HG02840 (cell line): ENCODE data around the gene CDK6.

ENCODE experiments used
- ATAC-seq: cut with Tn5 transposase; IDR thresholded peaks from one replicate; pipeline ENCODE4 v1.9.1; 2021; ENCODE audit warnings: mild to moderate bottlenecking, moderate library complexity, moderate number of reproducible peaks; ENCODE audit not compliant: unreplicated experiment, low FRiP score

CDK6 gene

DNA sequence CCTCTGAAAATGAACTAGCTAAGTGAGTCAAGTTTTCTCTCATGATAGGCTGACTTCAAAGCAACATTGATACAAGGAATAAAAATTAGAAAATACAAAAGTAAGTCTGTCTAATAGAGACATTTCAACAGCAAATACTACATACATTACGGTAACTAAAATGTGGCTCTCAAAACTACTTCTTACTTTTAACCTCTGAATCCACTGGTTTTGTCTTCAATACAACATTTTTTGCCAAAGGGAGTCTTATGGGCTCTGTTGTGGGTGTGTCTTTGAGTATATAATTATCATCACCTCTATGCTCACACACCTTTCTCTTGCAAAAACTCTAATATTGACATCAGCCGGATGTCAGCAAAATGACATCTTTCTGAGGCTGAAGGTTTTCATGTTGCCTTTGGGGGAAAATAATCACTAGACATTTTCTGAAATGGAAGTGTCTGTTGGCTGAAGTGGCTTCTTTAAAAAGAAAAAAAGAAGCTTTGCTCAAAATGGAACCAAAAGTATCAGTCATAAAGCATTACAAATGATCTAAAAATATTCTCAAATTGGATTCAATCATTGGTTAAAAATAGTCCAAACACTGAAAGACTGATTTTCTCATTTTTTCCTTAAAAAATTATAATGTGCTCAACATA is 204.4 kb downstream of the CDK6 start:
- peak; percentile 12 for ATAC-seq

DNA sequence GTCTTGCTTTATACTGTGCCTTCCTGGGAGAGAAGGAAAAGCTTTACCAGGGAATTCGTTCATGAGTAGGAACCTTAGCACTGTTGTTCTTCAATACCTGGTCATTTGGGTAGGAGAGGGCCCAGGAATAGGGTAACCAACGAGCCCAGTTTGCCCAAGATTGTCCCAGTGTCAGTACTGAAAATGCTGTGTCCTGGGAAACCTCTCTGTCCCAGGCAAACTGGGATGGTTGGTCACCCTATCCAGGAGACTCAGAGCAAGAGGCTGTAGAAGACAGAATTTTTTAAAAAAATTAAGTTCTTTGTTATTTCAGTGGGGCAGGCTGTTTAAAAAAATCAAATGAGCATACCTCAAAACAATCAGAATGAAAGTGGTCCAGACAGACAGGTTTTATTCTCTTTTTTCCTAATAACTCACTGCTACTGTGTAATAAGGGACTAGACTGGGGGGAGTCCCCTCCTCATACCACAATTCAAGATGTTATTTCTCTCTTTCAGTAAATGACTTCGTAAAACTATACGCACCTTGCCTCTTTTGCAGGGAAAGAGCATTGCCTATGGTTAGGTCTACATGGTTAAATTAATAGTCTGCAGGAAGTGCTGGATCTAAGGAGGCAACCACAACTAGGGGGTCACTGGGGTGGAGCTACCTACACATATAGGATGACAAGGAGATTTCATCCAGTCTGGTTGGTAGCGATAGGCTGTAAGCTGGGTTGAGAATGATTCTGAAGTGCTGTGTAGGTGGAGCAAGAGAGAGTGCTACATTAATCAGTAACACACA is 205.1 kb downstream of the CDK6 start:
- peak; percentile 55 for ATAC-seq

DNA sequence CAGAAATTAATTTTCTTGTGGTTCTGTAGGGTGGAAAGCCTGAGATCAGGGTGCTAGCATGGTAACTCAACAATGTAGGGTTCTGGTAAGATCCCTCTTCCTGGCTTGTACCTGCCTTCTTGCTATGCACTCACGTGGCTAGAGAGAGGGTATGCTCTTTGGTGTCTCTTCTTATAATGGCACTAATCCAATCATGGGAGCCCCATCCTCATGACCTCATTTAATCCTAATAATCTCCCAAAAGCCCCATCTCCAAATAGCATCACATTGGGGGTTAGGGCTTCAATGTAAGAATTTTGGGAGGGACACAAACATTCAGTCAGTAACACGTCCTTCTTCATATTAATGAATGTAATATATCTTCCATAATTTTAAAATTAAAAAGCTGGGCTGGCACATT is 206.6 kb downstream of the CDK6 start:
- no peak for ATAC-seq

DNA sequence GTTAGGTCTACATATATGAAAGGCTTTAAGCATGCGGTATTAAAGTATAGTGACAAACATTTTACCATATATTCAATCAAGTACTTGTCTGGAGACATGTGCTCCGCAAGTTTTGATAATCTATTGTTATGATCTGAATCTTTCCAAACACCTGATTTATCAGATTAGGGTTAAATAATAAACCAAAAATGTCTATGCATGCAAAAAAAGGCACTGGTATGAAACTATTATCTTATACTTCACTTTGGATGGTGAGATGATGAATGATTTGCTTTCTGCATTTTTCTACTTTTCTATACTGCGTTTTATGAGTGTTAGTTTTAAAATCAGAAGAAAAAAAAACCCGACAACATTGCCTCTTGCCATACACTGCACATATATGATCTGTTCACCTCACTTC is 208.4 kb downstream of the CDK6 start:
- no peak for ATAC-seq

DNA sequence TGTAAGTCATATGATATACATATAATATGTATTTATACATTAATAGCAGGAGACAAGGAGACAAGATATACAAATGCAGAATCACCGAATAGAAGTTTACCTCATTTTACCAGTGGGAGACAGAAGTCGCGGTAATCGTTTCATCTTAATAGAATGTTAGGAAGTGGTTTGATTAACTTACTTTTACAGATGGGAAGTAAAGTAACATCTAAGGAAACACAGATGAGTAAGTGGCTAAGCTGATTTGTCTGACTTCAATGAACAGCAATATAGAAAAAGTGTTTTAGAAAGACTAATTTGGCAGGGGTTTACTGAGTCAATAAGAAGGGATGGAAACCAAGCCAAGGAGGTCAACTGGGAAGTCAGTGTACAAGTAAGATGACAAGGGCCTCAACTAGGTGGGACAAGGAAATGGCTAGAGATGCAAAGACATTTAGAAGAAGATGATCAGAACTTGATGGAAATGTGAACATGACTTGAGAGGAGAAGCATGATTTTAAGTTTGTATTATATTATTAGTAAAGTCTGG is 210.0 kb downstream of the CDK6 start:
- ATAC-seq, result no peak

DNA sequence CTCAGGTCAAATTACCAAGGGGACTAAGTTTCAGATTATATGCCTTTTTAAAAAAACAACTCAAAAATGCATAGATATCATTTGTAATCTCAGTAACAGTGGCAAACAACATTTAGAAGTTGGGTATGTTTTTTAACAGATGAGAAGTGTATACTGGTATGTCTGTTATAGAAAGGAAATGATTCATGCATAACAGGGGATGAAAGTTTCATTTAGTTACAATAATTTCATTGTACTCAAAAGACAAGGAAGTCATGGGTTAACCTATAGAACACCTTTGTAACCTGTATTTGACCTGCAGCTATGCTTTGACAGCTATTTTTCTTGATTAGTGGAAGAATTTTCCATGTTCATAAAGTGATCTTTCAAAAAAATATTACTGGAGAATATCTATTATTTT is 210.8 kb downstream of the CDK6 start:
- ATAC-seq, result no peak

DNA sequence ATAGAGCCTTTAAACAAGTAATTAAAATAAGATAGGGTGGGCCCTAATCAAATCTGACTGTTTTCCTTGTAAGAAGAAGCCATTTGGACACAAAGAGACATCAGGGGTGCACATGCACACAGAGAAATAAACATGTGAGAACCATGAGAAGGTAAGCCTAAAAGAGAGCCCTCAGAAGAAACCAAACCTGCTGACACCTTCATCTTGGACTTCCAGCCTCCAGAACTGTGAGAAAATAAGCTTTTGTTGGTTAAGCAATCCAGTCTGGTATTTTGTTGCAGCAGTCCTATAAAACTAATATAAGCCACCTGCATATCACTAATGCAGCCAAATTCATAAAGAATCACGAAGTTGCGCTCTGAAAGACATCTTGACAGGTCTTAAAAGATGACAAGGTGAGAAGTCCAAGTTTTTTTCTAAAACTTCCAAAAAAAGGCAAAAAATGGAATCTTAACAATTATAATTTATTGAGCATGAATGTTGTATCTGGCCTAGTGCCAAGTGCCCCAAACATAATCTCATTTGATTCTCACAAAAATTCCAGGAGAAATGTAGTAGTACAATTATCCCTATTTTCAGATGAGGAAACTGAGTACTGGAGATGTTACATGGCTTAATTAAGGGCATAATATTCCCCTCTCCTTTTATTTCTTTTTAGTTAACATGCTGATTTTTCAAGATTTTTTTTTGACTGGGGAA is 211.9 kb downstream of the CDK6 start:
- ATAC-seq, result no peak

DNA sequence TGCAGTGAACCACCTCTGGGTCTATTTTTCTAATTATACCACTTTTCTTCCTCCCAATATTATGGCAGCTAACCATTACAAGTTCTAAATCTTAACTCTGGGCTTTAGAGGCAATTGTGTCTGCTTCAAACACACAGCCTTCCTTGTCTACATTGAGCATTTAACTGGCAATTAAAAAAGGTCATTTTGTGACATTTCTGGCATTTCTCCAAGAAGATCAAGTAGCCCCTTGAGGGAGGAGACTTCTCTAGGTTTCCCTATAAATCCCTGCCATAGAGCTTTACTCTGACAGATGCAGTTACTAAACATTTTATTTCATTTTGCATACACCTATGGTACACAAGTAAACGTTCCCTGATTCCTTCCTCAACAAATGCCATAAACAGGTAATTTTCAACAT is 212.8 kb downstream of the CDK6 start:
- no peak for ATAC-seq

DNA sequence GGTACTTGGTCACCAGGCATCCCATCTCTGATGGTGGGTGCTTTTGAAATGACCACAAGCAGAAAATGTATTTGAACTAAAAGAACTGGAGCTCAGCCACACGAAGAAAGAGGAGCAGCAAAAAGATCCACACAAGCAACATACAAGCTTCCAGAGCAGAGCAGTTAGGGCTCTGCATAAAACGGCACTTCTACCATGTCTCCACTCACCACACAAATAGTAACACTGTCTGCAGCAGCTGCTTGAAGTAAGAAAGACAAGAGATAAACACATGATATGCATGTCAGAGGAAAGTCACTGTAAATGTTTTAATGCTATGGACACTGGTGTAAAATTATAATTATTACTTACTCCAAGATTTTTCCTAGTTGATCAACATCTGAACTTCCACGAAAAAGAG is 213.7 kb downstream of the CDK6 start:
- no peak for ATAC-seq

DNA sequence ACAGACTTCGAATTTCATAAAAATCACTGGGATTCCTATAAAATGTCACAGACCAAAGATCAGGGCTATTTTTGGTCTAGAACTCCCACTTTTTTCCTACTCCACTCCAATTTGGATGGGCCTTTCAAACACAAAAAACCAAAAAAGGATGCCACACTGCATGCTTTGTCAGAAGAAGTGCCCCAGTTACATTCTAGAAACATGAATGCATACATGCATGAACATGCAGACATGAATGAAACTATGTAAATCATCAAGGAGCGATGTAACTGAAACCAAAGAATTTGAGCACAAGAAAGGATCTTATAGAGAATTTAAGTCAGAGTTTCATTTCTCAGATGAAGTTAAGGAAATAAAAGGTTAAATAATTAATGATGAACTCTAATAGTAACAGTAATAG is 214.3 kb downstream of the CDK6 start:
- peak; percentile 46 for ATAC-seq

DNA sequence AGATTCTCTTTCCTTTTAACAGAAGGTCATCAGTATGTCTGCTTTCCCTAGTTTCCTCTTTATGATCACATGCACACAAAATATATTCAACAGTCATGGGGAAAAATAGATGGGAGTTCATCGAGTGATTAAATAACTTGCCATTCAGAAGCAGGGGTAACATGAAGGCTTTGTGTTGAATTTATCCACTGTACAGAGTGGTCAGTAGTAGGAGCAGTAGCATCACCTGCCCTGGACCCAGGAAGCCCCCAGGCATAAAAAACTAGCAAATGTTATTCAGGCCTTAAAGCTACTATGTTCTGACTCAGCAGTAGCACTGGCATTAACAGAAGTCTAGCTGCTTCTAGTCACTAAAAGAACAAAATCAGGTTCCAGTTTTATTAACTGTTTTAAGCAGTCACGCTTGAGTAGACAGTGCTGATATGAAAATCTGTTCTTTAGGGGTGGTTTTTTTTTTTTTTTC is 214.8 kb downstream of the CDK6 start:
- ATAC-seq, result peak; percentile 38

DNA sequence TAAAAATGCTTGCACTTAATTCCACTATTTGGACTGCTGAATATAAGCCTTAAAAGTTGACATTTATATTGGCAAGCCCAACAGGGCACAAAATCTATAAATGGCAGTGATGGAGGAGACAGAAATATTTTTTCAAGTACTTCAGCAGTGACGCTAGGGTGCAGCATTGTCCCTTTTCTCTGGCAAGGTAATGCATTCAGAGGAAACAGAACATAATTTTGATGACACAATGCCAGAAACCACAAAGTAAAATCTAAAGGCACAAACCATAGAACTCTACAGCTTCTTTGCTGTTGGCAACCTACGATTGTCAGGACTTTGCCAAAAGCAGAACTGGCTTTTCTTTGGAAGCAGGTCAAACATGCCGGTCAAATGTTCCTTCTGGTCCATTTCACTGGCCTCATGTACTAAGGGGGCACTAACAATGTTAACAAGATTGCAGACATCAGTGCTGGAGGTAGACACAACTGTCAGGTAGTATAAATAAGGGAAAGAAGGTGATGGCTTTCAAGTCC is 215.3 kb downstream of the CDK6 start:
- ATAC-seq, result peak; percentile 72

DNA sequence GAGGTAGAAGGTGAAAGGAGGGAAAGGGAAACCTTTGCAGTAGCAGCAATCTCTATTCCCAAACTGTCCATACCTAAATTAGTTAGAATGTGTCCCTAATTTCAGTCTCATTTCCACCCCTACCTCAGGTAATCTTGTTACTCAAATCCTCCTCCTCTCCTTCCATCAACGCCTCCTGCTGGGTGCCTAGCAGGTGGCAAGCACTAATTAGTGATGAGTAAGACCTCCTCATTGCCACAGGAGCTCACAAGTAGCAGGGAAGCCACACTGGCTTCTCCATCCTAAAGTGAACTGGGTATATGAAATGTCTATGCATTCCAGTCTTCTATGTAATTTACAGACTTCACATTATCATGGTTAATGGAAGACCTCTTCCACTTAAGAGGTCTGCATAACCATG is 220.5 kb downstream of the CDK6 start:
- no peak for ATAC-seq

DNA sequence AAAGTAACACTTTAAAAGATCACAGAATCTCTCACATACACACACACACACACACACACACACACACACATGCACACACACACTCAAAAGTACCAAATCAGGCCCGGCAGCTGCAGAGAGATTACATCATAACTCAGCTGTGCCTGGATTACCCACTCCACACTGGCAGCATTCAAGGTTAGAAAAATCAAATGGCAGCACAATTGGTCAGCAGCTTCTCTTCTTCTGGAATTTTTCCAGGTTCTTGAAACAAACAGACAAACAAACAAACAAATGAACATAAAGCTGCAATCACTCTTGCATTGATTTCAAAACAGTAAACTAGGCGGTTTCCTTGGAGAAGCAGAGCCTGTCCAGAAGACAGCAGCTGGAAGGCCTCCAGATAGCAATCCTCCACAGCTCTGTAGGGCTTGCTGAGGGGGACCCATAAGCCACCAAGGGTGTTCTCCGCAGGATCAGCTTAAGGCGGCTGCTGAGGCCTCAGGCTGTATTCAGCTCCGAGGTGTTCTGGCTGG is 221.7 kb downstream of the CDK6 start:
- no peak for ATAC-seq

DNA sequence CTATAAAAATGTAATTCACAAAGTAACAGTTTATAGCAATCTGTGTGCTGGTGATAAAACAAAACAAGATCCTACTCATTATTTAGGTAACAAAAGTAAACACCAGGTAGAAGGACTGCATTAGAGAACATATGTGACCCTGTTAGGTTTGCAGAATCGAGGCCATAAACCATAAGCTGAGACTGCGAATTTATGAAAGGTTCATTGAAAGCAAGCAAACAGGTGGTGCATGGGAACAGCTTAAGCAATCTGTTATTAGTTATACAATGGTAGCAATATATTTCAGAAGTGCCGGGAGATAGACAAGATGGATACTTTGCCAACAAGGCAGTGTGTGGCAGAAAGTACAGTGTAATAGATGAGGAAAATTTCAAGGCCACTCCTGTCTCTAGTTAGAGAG is 222.7 kb downstream of the CDK6 start:
- no peak for ATAC-seq

DNA sequence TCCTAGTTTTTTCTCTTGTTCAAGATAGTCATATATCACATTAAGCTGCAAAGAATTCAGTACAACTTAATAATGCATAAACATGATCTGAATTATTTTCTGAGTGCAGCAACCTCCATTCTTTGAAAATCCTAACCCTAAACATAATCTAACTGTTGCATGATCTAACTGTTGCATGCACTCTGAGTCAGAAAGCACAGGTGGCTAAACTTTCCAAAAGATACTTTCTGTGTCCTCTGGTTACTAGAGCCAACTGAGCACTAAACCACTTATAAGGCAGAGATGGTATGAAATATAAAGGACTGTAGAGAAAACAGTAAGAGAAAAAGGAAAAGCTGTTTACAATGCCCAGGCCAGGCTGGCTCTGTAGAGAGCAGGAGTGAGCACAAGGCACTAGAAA is 223.2 kb downstream of the CDK6 start:
- ATAC-seq, result no peak

DNA sequence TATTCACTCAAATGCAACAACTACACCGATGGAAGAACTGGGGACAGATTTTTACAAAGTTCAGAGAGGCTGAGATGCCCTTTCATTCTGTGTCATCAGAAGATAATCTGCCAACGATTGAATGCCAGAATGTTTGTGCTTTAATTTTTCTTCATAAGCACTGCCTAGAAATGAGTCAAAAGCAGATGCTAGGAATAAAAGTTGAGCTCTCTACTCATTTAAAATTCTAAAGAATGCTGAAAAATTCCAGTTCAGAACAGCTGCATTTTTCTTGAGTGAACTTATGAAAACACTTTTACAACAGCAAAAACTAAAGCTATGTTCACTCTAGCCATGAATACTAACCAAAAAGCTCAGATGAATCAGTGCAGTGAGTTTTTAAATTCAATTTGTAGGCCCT is 223.9 kb downstream of the CDK6 start:
- ATAC-seq, result no peak

DNA sequence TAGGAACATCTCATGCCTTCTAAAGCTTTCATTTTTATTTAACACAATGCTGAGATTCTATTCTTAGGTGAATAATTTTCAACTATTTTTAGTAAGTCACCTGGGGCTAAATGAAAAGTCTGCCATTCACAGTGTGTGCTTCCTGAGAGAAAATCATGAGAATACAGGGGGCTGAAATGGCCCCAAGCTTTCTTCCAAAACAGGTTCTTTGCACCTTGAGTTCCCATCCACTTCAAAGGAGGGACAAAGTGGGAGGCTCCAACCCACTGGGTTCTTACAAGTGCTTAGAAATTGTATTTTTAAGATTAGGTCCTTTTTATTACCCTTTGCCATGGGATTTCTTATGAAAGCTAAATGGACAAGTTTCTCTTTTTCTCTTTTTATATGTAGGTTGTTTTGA is 224.6 kb downstream of the CDK6 start:
- ATAC-seq, result no peak

DNA sequence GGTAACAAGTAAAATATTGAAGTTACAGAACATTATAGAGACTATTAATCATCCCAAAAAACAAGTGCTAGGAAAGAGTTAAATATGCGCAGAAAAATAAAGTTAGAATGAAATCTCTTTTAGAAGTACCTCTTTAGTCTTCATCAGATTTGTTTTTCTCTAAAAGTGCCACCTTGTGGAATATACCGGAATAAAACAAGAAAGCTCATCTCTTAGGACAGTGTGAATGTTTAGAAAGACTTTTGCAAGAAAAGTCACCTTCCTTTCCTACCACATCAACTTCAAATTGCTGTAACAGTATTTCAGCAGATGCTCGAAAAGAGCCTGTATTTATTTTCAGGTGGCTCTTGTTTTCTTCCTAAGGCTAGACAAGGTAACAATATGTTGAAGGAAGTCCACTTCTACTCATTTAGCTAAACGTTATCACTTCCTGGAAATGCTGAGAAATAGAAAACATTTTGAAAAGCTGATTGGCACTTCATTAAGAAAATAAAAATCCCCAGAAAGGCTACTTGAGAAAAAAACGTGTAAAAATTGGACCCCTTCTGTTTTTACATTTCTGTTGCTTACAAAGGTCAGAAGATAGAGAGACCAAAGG is 226.4 kb downstream of the CDK6 start:
- ATAC-seq, result no peak
